Limb (tissue), 2 donors: Measurements from ENCODE around the gene GART.
A peak's percentile ranks its signal among the peaks of the same experiment; 100 is the strongest.
"Not testable (repeated sequence)": the region's sequence is repeated elsewhere in the genome, so short reads cannot be mapped to it uniquely, and the experiment has no call there.

Source experiments
- DNase-seq, 2 donors: peaks; one replicate each; pipeline ENCODE4 v3.0.0-alpha.2; 2016; ENCODE audit errors: extremely low spot score in 2 of 2

Gene GART

GRCh38 chr21:33518899-33519298 lies 23.0 kb downstream of the GART start:
- DNase-seq: no peak

- no peak for DNase-seq
These were observed 27.7 kb downstream of the GART start for GRCh38 chr21:33514229-33514628.

GRCh38 chr21:33512481-33512880 lies 29.4 kb downstream of the GART start:
- DNase-seq: no peak

GRCh38 chr21:33511639-33512038 lies 30.3 kb downstream of the GART start:
- DNase-seq: no peak

- DNase-seq: no peak
These were observed 31.1 kb downstream of the GART start for GRCh38 chr21:33510826-33511225.

- DNase-seq: not testable (repeated sequence)
These were observed 34.9 kb downstream of the GART start for GRCh38 chr21:33507003-33507402.

GRCh38 chr21:33505833-33506232 lies 36.1 kb downstream of the GART start:
- DNase-seq: no peak

- no peak for DNase-seq
These were observed 45.6 kb downstream of the GART start for GRCh38 chr21:33496345-33496744.

- DNase-seq: no peak
These were observed 46.2 kb downstream of the GART start for GRCh38 chr21:33495743-33496142.

GRCh38 chr21:33493756-33494155 lies 48.2 kb downstream of the GART start:
- DNase-seq: no peak

GRCh38 chr21:33492571-33492970 lies 49.3 kb downstream of the GART start:
- DNase-seq: no peak

GRCh38 chr21:33491373-33492102 lies 50.4 kb downstream of the GART start, which contains the start of gene DNAJC28:
DNAJC28 (minus strand) TSS chr21:33491716; CDS start chr21:33489393, 2,323 bp downstream.
- peak; percentile 96 to 98 for DNase-seq

GRCh38 chr21:33490991-33491372 lies 50.9 kb downstream of the GART start:
- DNase-seq: no peak

- DNase-seq: no peak
These were observed 53.0 kb downstream of the GART start for GRCh38 chr21:33488936-33489335.

- DNase-seq: no peak
These were observed 53.9 kb downstream of the GART start for GRCh38 chr21:33487996-33488395.

- DNase-seq: no peak
These were observed 60.5 kb downstream of the GART start for GRCh38 chr21:33481314-33481943.

GRCh38 chr21:33480481-33481103 lies 61.3 kb downstream of the GART start:
- DNase-seq: no peak

GRCh38 chr21:33479679-33480480 lies 62.0 kb downstream of the GART start, which contains the start of gene TMEM50B:
TMEM50B (minus strand) TSS chr21:33479974; CDS start chr21:33468885, 11,089 bp downstream.
- DNase-seq: peak; percentile 93 to 99

GRCh38 chr21:33478935-33479678 lies 62.8 kb downstream of the GART start:
- peak; percentile 20 to 61 for DNase-seq

- no peak for DNase-seq
These were observed 63.7 kb downstream of the GART start for GRCh38 chr21:33478182-33478581.

GRCh38 chr21:33477066-33477465 lies 64.9 kb downstream of the GART start:
- DNase-seq: no peak
